GM12801 (cell line): ENCODE data around the gene RASSF3.

Experiments
- TF ChIP-seq, protein P1 (sequence below): IDR thresholded peaks from one replicate; pipeline ENCODE4 v1.5.1; 2011; ENCODE audit warnings: control low read depth; ENCODE audit not compliant: insufficient read length; ENCODE audit errors: extremely low read depth

RASSF3 gene

DNA sequence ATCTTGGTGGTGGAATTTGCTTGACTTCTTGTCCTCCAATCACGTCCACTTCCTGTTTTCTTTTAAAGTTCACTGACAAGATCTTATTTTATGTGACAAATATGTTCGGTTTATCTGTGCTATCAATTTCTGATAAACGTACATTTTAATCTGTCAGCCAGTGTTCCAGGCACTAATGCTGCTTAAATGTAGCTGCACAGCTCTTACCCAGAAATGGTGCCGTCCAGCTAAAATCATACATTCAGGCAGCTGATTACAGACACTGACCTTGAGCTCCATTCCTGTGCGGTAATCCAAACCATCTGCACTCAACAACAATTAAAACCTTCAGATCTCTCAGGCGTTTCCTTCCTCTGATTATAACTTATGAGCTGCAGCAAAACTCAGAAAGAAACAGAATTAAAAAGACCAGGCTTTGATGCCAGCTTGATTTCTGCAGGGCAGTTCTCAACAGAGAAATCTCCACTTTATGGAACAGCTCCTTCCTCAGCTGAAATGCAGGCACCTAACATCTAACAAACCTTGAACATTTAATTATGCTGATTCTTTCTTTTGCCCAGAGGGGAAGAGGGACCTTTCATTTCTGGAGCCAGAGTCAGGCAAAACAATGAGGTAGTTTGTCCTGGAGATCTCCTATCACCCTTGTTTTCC, 26.4 kb upstream of the RASSF3 start:
- TF ChIP-seq, protein P1, sequence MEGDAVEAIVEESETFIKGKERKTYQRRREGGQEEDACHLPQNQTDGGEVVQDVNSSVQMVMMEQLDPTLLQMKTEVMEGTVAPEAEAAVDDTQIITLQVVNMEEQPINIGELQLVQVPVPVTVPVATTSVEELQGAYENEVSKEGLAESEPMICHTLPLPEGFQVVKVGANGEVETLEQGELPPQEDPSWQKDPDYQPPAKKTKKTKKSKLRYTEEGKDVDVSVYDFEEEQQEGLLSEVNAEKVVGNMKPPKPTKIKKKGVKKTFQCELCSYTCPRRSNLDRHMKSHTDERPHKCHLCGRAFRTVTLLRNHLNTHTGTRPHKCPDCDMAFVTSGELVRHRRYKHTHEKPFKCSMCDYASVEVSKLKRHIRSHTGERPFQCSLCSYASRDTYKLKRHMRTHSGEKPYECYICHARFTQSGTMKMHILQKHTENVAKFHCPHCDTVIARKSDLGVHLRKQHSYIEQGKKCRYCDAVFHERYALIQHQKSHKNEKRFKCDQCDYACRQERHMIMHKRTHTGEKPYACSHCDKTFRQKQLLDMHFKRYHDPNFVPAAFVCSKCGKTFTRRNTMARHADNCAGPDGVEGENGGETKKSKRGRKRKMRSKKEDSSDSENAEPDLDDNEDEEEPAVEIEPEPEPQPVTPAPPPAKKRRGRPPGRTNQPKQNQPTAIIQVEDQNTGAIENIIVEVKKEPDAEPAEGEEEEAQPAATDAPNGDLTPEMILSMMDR: no peak

DNA sequence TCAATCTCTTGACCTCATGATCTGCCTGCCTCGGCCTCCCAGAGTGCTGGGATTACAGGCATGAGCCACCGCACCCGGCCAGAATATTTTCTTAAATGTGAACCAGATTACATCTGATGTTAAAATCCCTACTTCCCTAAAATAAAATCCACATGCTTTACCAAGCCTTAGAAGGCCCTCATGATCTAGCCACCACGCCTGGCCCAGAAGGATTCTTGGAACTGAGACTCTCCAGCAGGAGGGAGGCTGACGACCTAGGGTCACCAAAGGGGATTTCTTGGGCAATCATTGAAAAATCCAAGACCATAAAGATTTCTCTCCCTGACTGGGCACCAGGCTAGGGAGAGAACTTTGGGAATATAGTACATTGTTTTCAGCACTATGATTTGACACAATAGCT, 25.2 kb upstream of the RASSF3 start:
- TF ChIP-seq, protein P1: no peak

DNA sequence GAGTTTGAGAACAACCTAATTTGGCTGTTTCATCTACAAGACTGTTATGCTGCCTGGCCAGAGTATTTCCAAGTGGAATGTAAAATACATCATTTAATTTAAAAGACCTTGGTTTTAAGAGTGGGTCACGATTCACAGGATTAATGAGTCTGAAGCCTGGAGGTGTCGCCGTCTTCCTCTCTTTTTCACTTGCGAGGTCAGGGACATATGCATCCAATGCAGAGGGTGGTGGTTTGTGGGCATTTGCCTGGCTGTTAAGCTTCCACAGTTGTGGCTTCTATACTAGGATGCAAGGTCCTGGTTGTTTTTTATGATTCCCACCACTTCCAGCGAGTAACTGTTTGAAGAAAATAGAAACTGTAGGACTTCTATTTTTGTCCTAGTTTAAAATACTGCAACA, 22.8 kb upstream of the RASSF3 start:
- TF ChIP-seq, protein P1: no peak

DNA sequence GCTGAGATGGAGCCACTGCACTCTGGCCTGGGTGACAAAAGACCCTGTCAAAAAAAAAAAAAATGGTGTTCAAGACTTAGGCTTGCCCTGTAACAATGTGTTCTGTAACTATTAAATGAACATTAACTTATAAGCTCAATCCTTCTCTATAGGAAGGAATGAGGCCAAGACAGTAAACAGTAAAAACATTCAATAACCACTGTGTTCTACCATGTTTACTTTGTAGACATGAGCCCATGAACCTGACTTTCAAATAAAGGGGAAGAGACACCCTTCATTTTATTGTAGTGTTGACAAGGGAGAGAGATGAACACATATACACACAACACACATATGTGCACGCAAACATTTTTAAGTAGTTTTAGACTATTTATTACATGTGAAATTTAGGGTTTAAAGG, 20.1 kb upstream of the RASSF3 start:
- TF ChIP-seq, protein P1: no peak

DNA sequence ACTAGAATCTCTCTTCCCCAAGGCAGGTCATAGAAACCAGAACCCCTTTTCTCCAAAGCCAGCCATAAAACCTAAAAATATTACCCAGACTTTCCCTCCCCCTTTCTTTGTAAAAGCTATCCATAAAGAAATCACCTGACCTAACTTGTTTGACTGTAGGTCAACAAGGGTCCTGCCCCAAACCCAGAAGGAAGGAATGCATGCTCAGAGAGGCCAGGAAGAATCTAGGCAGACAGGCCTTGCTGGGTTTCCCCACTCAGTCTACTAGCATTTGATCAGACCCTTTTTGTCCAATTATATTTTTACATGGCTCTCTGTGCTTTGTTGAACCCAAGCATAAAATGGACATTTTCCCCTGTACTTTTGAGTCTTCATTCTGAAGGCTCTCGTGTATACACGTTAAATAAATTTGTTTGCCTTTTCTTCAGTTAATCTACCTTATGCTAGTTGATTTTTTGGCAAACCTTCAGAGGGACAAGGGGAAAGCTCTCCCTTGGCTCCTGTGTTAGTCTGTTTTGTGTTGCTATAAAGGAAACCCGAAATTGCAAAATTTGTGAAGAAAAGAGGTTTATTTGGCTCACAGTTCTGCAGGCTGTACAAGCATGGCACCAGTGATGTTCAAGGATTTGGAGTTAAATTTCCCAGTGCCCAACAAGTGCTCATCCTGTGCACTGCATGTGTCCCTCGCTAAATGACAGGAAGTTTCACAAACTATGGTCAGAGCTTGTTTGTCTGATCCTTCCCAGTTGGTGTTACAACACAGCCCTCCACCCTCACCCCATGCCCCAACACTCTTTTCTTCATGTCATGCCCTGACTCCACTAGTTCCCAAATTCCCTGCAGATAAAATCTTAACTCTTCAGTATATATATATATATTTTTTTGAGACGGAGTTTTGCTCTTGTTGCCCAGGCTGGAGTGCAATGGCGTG, 14.2 kb upstream of the RASSF3 start:
- TF ChIP-seq, protein P1: no peak

DNA sequence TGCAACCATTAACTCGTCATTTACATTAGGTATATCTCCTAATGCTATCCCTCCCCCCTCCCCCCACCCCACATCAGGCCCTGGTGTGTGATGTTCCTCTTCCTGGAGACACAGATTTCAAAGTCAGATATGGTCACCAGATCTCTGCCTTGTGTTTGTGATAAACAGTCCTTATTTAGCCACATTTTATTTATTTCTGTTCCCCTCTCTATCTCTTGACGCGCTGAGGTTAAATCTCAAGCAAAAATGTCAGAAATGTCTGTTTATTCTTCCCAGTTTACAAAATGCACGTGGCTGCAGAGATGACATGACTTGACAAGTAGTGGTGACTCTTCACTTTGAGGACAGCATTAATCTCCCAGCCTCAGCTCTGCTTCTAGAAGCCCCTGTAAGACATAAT, 11.5 kb upstream of the RASSF3 start:
- TF ChIP-seq, protein P1: no peak

DNA sequence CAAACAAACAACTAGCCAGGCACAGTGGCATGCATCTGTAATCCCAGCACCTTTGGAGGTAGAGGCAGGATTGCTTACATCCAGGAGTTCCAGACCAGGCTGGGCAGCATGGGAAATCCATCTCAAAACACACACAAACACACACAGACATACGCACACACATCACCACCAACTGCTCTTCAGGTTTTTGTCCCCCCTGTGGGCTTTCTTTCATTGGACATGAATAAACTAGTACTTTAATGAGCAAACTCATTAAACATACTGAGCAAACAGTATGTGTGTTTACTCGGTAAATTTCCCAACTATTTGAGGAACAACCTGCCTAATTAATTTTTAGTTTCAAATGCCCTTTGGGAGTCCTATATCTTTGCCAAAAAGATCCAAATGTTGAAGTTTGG, 10.1 kb upstream of the RASSF3 start:
- TF ChIP-seq, protein P1: no peak
